SU-DHL-6 (cell line): ENCODE data around the gene PRKCA.
"Not testable (repeated sequence)": the region's sequence is repeated elsewhere in the genome, so short reads cannot be mapped to it uniquely, and the experiment has no call there.

Experiments
- H2AFZ ChIP-seq: fragments of 200-600 bp; sonication (generic); 2 replicates; pipeline ENCODE4 v1.6.1; 2014; ENCODE audit warnings: low read depth, mild to moderate bottlenecking, moderate library complexity, mixed read lengths, antibody characterized with exemption, low read length; ENCODE audit not compliant: severe bottlenecking
- H3F3A ChIP-seq: fragments of 200-600 bp; shearing (Covaris generic); 2 replicates; pipeline ENCODE4 v1.6.0; 2016; ENCODE audit warnings: antibody characterized with exemption, mild to moderate bottlenecking; ENCODE audit not compliant: insufficient read depth
- H3K27ac ChIP-seq: fragments of 200-600 bp; sonication (generic); 2 replicates; pipeline ENCODE4 v1.5.1; 2016; ENCODE audit warnings: low read depth, mild to moderate bottlenecking, low read length, moderate library complexity, mixed read lengths
- H3K27me3 ChIP-seq: fragments of 200-600 bp; sonication (generic), shearing (Covaris generic); 2 replicates; pipeline ENCODE4 v1.6.0; 2014; ENCODE audit warnings: mild to moderate bottlenecking, low read length
- H3K36me3 ChIP-seq: fragments of 200-600 bp; sonication (generic); 2 replicates; pipeline ENCODE4 v1.6.1; 2014; ENCODE audit warnings: mild to moderate bottlenecking, low read length, mixed read lengths
- H3K4me2 ChIP-seq: fragments of 300-600, 200-600 bp; shearing (Covaris generic), sonication (generic); 2 replicates; pipeline ENCODE4 v1.6.0; 2014; ENCODE audit warnings: low read length, low read depth, mild to moderate bottlenecking; ENCODE audit not compliant: poor library complexity, severe bottlenecking
- H3K4me3 ChIP-seq: fragments of 200-600 bp; sonication (generic); 2 replicates; pipeline ENCODE4 v1.5.1; 2014; ENCODE audit warnings: antibody characterized with exemption, low read length, mild to moderate bottlenecking, mixed read lengths; ENCODE audit not compliant: insufficient read depth, poor library complexity, severe bottlenecking
- H3K79me2 ChIP-seq: fragments of 200-600 bp; sonication (generic); 2 replicates; pipeline ENCODE4 v1.6.1; 2014; ENCODE audit warnings: mild to moderate bottlenecking, low read length, moderate library complexity; ENCODE audit not compliant: insufficient read depth
- H3K9ac ChIP-seq: fragments of 200-600 bp; sonication (generic); 2 replicates; pipeline ENCODE4 v1.7.0; 2014; ENCODE audit warnings: mild to moderate bottlenecking, low read length
- H3K9me2 ChIP-seq: fragments of 200-600 bp; sonication (generic); replicated peaks from 2 replicates; pipeline ENCODE4 v1.6.1; 2014; ENCODE audit warnings: low read length; ENCODE audit not compliant: insufficient read depth
- H3K9me3 ChIP-seq: fragments of 200-600 bp; sonication (generic); 2 replicates; pipeline ENCODE4 v1.6.1; 2014; ENCODE audit warnings: low read length, mixed read lengths; ENCODE audit not compliant: insufficient read depth
- H4K20me1 ChIP-seq: fragments of 200-600 bp; sonication (generic); 2 replicates; pipeline ENCODE4 v1.6.1; 2014; ENCODE audit warnings: low read depth, mild to moderate bottlenecking, antibody characterized with exemption, low read length, moderate library complexity, mixed read lengths
- CTCF ChIP-seq: fragments of 200-600 bp; sonication (generic); IDR thresholded peaks from one replicate; pipeline ENCODE4 v1.5.1; 2017; ENCODE audit warnings: antibody characterized with exemption, mild to moderate bottlenecking, low read length, moderate library complexity; ENCODE audit not compliant: insufficient read depth, poor library complexity, severe bottlenecking
- EZH2phosphoT487 ChIP-seq: fragments of 200-600 bp; sonication (generic), shearing (Covaris generic); conservative IDR thresholded peaks from 2 replicates; pipeline ENCODE4 v1.6.1; 2018; ENCODE audit warnings: mild to moderate bottlenecking, antibody characterized with exemption, low read length, moderate library complexity, mixed read lengths

PRKCA gene

GRCh38 chr17:66711881-66712321, 409.5 kb downstream of the PRKCA start:
- H3F3A ChIP-seq = peaks cover 9% of the 10 kb centered on the region; the same call in 1 of the 2 replicates
- H3K4me2 ChIP-seq = no peak overlapping the region
- H3K36me3 ChIP-seq = no peaks in the 10 kb centered on the region
- H3K27ac ChIP-seq = peak overlapping the region; percentile 73
- H3K27me3 ChIP-seq = no peaks in the 10 kb centered on the region
- no peaks in the 10 kb centered on the region for H4K20me1 ChIP-seq
- no peak overlapping the region for H3K4me3 ChIP-seq
- H2AFZ ChIP-seq = no peak overlapping the region
- no peaks in the 10 kb centered on the region for H3K79me2 ChIP-seq
- no peaks in the 10 kb centered on the region for H3K9me3 ChIP-seq
- H3K9ac ChIP-seq = no peak overlapping the region
- TF ChIP-seq EZH2phosphoT487 = no peak
- TF ChIP-seq CTCF = no peak
- no peaks in the 10 kb centered on the region for H3K9me2 ChIP-seq

- Histone ChIP-seq H3K9me3 (no peaks in the 10 kb centered on the region), H4K20me1 (no peaks in the 10 kb centered on the region), H3K27ac (peak overlapping the region; percentile 73), H3K27me3 (no peaks in the 10 kb centered on the region), H3K9me2 (no peaks in the 10 kb centered on the region), H3K9ac (no peak overlapping the region), H3K79me2 (no peaks in the 10 kb centered on the region), H3K36me3 (no peaks in the 10 kb centered on the region), H2AFZ (no peak overlapping the region), H3K4me2 (no peak overlapping the region), H3F3A (peaks cover 4% of the 10 kb centered on the region; the same call in 1 of the 2 replicates), H3K4me3 (no peak overlapping the region)
- TF ChIP-seq EZH2phosphoT487 (no peak), CTCF (no peak)
Observed at GRCh38 chr17:66712453-66712852, 410.0 kb downstream of the PRKCA start.

- not testable (repeated sequence) for H2AFZ ChIP-seq, H3K79me2 ChIP-seq, H3K27me3 ChIP-seq, H3K4me3 ChIP-seq, H3K9me2 ChIP-seq, H3F3A ChIP-seq, H3K36me3 ChIP-seq, H3K9ac ChIP-seq, H3K9me3 ChIP-seq, H4K20me1 ChIP-seq
- Histone ChIP-seq H3K27ac (peak overlapping the region; percentile 73), H3K4me2 (peak overlapping the region; percentile 24)
Observed at GRCh38 chr17:66713021-66713532, 410.7 kb downstream of the PRKCA start.

GRCh38 chr17:66713533-66714042, 411.2 kb downstream of the PRKCA start:
- Histone ChIP-seq H3K79me2 (no peaks in the 10 kb centered on the region), H3K9ac (peak overlapping the region; percentile 4; the same call in 1 of the 2 replicates), H3K4me2 (peak overlapping the region; percentile 24), H3K27ac (peak overlapping the region; percentile 73), H2AFZ (no peak overlapping the region), H3K4me3 (no peak overlapping the region), H3K9me2 (no peaks in the 10 kb centered on the region), H3F3A (peaks cover 2% of the 10 kb centered on the region; the same call in 1 of the 2 replicates), H3K36me3 (no peaks in the 10 kb centered on the region), H3K27me3 (no peaks in the 10 kb centered on the region), H3K9me3 (no peaks in the 10 kb centered on the region), H4K20me1 (no peaks in the 10 kb centered on the region)
- TF ChIP-seq EZH2phosphoT487 (no peak), CTCF (no peak)
